HG03571 (cell line): ENCODE data around the gene SNRPD2.
"Not testable (repeated sequence)": the region's sequence is repeated elsewhere in the genome, so short reads cannot be mapped to it uniquely, and the experiment has no call there.

Experiments
- ATAC-seq: cut with Tn5 transposase; IDR thresholded peaks from one replicate; pipeline ENCODE4 v1.9.1; 2021; ENCODE audit not compliant: unreplicated experiment

Gene SNRPD2

GRCh38 chr19:45705115-45705514, 13.4 kb upstream of the SNRPD2 start:
- no peak for ATAC-seq

- ATAC-seq = no peak
These were observed 9.9 kb upstream of the SNRPD2 start for GRCh38 chr19:45701676-45702075.

- ATAC-seq = no peak
These were observed 1.5 kb upstream of the SNRPD2 start for GRCh38 chr19:45693106-45693788.

GRCh38 chr19:45692187-45693105, 693 bp upstream of the SNRPD2 start, which contains the start of gene QPCTL:
QPCTL (plus strand) TSS chr19:45692666; CDS start chr19:45692704, 38 bp downstream.
- peak; percentile 87 for ATAC-seq

- ATAC-seq = no peak
These were observed 4.2 kb downstream of the SNRPD2 start for GRCh38 chr19:45687599-45687998.

- not testable (repeated sequence) for ATAC-seq
These were observed 6.7 kb downstream of the SNRPD2 start for GRCh38 chr19:45685045-45685444.

- ATAC-seq = no peak
These were observed 8.8 kb downstream of the SNRPD2 start for GRCh38 chr19:45682908-45683307.

- no peak for ATAC-seq
These were observed 9.6 kb downstream of the SNRPD2 start for GRCh38 chr19:45682117-45682516.

- no peak for ATAC-seq
These were observed 10.2 kb downstream of the SNRPD2 start for GRCh38 chr19:45681391-45682015.

GRCh38 chr19:45677351-45678230, 14.2 kb downstream of the SNRPD2 start:
- ATAC-seq = no peak

- no peak for ATAC-seq
These were observed 14.9 kb downstream of the SNRPD2 start for GRCh38 chr19:45676851-45677263.

GRCh38 chr19:45674946-45675345, 16.8 kb downstream of the SNRPD2 start:
- no peak for ATAC-seq

GRCh38 chr19:45670670-45671453, 20.9 kb downstream of the SNRPD2 start:
- ATAC-seq = peak; percentile 36

GRCh38 chr19:45668342-45668871, 23.3 kb downstream of the SNRPD2 start:
- peak; percentile 8 for ATAC-seq

- no peak for ATAC-seq
These were observed 24.0 kb downstream of the SNRPD2 start, which contains the start of gene GIPR for GRCh38 chr19:45667620-45668341. GIPR (plus strand) TSS chr19:45668221; CDS start chr19:45669521, 1,300 bp downstream.

GRCh38 chr19:45664575-45664974, 27.2 kb downstream of the SNRPD2 start:
- ATAC-seq = no peak

- ATAC-seq = no peak
These were observed 28.0 kb downstream of the SNRPD2 start for GRCh38 chr19:45663800-45664199.

- no peak for ATAC-seq
These were observed 31.1 kb downstream of the SNRPD2 start for GRCh38 chr19:45660636-45661035.
